Measurements from ENCODE around the gene KCTD11.
A peak's percentile ranks its signal among the peaks of the same experiment; 100 is the strongest.

KCTD11 gene

DNA sequence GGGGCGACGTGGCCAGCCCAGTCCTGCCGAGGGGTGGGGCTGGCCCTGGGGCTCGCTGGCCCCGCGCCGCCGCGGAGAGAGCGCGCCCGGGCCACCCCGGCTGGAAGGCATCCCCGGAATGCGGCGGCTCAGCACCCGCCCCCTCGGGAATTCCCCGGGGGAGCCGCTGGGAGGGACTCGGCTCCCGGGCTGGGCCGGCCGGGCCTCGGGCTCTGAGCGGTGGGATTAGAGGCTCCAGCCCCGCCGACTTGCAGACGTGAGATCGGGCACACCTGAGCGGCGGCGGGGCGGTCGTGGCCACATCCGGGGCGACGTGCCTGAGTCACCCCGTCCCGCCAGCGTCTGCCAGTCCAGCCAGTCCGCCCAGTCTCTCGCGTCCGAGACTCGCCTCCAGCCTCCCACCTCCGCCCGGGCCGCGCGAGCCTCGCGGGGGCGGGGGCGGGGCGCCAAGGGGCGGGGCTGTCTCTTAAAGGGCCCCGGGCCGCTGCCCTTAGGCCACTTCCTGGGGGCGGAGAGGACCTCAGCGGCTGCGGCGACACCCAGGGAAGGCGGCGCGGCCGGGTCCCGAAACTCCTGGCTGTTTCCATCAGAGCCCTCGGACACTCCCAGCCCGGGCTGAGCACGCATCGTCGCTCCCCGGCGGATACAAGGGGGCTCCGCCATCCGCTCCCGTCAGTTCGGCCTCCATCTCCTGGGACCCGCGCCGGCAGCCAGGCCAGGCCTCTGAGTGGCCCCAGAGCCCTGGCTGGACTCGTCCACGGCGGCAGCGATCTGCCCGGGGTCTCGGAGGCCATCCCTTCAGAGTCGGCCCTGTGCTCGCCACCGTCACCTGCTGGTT is at the start of gene KCTD11:
KCTD11 (plus strand) TSS at position 498 of the 838 bp plus-strand sequence.
- DNase-seq (ENCODE audit: low read depth), result peak; percentile 94

DNA sequence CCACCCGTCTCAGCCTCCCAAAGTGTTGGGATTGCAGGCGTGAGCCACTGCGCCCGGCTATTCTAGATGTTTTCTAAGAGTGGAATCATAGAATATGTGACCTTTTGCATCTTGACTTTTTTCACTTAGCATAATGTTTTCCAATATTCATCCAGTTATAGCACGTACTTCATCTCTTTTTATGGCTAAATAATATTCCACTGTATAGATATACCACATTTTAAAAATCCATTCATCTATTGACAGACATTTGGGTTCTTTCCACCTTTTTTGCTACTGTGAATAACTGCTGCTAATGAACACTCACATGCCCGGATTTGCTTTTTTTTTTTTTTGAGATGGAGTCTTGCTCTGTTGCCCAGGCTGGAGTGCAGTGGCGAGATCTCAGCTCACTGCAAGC is 47.8 kb upstream of the KCTD11 start:
- DNase-seq (ENCODE audit: low read depth), result no peak

DNA sequence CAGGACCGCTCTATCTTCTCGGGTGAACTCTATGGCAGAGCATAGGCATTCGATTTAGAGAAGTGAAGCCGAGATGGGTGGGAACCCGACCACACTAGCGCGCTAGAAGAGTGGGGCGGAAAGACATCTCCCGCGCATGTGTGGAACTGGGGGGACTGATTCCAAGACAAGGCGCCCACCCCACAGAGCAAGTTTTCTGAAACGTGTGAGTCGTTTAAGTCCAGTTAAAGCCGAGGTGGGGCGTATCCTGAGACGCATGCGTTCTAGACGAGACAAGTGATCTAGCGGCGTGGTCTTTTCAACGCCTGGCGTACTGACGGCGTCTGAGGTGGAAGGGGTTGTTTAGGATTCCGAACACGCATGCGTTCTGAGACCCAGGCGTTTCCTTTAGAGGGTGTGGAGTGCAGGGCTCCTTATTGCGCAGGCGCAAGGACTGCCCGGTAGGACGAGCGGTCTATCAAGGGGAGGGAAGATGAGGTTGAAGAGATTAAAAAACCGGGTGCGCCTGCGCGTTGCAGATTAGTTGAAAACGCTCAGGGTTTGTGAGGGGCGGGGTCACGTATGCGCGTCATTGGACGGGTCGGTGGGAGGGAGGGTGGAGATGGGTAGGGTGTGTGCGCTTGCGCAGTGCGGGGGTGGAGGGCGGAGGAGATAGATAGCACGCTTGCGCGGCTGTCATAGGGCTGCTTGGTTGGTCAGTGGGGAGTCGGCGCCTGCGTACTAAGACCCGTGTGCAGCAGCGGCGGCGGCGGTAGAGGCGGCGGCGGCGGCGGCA is 44.9 kb upstream of the KCTD11 start, which contains the start of gene EIF5A:
EIF5A (plus strand) TSS at position 718 of the 775 bp plus-strand sequence. CDS start 2,008 bp downstream, outside the sequence.
- DNase-seq (ENCODE audit: low read depth), result peak; percentile 100

DNA sequence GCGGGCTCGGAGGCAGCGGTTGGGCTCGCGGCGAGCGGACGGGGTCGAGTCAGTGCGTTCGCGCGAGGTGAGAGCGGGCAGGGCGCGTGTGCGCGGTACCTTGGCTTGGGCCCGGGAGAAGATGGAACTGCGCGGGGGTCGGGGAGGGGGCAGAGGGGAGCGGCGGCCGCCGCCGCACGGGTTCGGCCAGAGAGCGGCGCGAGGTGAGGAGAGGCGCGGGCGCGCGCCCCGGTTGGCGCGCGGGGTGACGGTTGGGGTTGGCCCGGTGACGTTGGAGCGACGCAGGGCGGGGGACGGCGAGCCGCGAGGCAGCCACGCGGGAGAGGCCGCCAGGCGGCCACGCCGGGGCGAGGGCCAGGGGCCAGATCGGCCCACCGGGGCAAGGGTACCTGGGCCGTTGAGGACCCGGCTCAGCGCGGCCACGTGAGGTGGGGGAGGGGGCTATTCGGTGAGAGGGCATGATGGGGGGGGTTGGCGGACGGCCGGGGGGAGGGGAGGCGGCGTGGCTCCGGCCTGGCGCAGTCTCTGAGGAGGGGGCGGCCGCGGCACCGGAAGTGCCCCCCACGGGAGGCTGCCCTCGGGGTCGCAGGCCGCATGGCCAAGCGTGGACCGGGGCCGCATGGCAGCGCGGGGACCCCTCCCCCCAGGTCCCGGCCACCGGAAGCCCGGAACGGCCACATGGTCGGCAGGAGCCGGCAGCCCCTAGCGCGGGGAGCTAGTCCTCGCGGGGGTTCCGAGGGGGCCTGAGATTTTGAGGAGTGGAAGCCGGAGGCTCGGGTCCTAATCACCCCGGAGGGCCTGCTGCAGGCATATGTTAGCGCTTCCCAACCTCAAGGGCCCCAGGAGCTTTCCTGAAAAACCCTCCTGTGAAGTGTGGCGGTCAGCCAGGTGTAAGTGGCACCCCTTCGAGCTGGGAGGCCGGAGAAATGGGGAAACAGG is 44.0 kb upstream of the KCTD11 start:
- DNase-seq (ENCODE audit: low read depth), result peak; percentile 57

DNA sequence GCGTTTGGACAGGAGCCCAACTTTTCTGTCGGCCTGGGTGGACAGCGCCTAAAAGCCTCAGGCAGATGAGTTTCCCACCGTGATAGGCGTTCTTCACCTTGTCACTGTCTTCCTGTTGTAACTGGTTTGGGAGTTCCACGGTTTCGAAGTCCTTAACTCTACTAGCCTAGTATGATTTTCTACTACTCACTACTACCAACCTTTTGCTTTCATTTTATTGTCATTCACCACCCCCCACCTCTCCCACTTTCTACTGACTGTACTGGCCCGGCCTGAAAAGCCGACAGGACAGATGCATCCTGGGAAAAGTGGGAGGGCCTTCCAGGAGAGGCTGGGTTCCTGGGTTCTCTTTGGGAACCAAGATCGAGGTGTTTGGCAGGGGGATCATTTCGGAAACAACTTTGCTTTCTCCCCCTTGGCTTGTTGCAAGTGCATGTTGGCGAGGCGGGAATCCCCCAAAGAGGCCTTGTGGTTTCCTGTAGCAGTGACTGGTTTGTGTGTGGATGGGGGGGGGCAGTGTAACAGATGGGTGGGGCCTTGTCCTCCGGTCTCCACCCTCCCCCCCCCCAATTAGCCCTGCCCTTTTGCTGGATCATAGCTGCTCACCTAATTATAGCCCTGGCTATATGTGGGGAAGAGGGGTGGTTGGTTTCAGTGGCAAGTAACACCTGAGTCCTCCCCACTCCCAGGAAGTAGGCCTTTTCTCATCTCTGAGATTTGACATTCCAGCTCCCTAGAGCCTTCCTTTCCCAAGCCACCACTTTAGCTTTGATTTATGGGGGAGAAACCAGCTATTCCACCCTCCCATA is 43.1 kb upstream of the KCTD11 start:
- peak; percentile 89 for DNase-seq (ENCODE audit: low read depth)

DNA sequence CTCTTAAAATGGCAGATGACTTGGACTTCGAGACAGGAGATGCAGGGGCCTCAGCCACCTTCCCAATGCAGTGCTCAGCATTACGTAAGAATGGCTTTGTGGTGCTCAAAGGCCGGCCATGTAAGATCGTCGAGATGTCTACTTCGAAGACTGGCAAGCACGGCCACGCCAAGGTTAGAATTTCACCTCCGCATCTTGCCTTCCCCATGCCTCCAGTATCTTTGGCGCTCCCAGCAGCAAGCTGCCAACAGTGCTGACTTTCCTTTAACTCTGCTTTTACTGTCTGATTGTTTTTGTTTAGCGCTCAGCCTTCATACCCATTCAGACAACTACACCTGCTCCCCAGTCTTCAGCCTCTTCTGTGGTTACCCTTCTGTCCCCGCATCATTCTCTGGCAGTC is 42.3 kb upstream of the KCTD11 start:
- DNase-seq (ENCODE audit: low read depth), result no peak

DNA sequence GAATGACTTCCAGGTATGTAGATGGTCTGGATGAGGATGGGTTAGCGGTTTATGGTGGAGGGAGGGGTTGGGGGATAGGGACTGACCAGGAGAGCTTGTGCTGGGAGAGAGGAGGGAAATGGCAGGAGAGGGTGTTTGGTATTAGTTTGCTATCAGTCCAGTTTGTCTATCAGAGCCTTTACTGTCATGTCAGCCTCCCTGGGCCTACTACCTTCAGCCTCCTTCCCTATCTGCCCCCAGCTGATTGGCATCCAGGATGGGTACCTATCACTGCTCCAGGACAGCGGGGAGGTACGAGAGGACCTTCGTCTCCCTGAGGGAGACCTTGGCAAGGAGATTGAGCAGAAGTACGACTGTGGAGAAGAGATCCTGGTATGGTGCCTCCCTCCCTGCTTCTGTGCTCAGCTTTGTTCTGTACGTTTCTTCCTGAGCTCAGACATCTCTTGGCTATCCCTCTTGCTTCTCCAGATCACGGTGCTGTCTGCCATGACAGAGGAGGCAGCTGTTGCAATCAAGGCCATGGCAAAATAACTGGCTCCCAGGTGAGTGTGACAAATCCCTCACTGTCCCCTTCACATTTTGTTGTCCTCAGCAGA is 40.8 kb upstream of the KCTD11 start:
- DNase-seq (ENCODE audit: low read depth), result no peak

DNA sequence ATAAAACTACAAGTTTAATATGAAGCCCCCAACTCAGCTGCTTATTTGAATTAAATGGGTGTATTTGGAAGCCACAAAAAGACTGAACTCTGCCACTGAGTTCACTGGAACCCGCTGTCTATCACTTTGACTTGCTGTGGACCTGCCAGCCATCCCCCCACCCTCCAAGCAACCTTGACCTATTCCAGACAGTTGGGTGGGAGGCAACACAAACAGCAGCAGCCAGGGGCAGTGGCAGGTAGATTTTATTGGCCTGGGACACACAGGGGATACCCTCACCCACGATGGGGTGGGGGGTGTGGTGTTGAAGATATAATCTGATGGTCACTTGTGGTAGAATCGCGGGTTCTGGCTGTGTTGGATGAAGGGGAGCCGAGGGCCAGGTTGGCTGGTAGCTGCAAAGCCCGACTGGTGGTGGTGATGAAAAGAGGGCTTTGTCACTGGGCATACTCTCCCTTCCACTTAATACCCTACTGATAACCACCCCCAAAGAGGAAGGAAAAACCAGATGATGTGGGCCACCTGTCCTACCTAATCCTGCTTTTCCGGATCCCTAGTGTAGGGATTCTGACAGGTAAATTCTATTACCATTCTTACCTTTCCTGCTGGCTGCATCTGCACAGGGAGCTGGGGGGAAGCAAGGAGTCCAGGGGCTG is 39.4 kb upstream of the KCTD11 start:
- DNase-seq (ENCODE audit: low read depth), result no peak

DNA sequence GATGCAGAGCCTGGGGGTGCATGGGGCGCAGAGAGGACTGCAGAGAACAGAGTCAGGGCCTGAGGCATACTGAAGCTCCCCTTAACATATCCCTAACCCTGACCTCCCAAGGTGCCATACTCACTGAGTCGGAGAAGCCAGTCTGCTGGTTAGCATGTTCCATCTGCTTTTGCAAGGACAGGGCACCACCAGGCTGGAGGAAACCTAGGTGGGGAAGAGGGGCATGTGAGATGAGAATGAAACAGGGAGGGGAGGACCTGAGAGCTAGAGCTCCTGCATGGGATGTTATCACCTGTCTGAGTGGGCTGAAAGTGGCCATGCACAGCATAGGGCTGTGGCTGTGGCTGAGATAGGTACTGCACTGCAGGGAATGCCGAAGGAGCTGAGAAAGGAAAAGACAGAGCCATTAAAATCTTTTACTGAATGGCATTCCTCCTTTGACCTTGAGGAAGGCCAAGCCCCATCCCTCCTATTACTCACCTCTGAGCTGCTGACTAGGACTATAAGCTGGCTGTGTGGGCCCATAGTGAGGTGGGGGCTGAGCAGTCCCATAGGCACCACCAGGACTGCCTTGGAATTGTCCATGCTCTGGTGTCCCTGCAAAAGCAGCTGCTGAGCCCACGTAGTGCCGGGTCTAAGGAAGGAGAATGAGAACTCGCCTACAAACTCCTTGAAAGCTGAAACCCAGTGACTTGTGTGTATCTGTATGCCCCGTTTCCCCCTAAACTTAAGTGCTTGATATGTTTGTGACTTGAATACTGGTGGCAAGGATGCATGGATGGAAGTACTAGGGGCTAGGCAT is 38.7 kb upstream of the KCTD11 start:
- DNase-seq (ENCODE audit: low read depth), result peak; percentile 67

DNA sequence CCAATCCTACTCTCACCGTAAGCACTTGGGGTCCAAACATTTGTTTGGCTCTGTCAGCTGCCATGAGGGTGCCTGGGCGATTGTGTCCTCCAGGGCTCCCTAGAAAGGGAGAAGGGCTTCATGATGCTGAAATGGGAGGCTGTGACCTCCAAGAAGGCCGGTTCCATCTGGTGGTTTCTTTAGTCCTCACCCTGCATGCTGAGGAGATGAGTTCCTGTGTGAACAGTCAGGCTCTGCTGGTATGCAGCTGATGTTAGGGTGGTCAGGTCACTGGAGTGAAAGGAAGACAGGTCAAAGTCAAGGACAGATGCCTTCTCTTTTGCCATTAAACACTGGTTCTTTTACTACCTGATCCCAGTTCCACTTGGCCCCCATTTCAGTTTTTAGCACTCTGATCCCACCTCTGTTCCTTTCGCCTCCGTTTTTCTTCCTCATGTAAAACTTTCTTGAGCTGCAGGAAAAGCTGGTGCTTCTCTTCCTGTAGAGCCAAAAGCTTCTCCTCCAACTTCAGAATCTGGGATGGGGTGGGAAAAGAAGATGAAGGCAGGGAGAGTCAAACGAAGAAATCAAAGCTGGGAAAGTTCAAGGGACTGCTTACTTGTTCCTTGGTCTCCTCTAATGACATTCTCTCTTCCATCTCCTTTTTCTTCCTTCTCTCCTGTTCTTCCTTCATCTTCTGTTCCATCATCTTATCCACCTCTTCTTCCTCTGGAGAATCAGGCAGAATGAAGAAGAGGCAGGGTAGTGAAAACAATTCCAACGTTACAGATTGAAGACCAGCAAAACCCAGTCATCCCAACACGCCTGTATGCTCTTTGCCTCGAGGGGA is 37.9 kb upstream of the KCTD11 start:
- DNase-seq (ENCODE audit: low read depth), result peak; percentile 73

DNA sequence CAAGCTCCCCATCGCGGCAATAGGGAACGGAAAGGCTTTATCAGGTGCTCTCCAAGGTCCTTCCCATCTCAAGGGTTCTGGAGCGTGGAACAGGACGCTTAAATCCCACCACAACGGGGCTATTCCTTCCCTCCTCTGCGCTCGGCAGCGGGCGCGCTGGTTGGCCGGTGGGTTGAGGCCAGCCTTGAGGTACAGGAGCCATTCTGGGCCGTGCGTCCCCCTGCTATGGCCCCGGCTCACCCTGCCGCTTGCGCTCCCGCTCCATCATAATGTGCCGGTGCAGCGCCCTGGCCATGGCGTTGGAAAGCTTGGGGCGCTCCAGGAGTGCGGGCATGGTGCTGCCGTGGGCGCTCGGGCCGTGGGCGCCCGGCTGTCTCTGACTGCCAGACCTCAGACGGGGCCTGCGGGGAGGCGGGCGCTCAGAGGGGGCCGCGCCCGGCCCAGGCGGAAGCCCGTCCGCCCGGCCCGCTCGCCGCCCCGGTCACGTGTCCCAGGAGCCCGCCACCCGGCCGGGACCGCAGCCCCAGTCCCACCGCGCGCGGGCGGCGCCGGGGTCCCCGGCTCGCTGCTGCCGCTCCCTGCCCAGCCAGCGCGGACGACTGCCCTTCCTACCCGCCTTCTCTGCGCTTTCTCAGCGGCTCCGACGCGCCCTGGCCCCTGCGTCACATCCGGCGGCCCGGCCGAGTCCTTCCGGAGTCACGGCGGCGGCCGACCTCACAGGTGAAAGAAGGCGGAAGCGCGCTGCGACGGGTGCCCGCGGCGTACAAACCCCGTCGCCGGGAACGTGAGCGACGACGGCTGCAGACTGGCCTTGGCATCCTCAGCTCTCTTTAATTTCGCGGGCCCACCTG is 37.0 kb upstream of the KCTD11 start, which contains the start of gene GPS2:
GPS2 (minus strand) TSS at position 642 of the 851 bp plus-strand sequence; CDS start at position 334, 308 bp downstream.
- DNase-seq (ENCODE audit: low read depth), result peak; percentile 90

DNA sequence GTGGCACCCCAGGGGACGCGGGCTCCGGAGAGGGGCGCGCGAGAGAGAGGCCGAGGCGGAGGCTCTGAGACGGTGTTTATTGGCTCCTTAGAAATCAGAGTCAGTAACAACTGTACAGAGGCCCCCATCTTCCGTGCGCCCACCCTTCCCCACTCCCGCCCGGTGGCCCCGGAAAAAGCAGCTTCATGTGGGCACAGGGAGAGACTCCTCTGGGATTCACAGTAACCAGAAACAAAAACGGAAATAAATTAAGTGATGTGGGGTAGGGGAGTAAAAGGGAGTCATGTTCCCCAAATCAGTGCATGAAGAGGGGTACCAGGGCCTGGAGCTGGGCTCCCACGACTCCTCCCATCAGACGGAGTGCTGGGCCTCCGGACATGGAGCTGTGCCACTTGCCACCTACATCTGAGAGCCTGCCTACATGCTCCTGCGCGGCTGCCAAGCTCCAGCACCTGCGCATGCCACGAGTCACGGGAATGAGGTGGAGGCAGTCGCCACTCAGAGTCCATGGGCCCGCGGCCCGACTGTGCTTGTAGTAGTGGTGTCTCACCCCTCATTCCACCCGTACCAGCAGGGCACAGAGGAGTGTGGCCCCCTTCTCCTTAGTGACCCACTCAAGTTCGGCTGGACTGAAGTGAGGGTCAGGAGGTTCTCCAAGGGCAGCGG is 36.3 kb upstream of the KCTD11 start:
- no peak for DNase-seq (ENCODE audit: low read depth)

DNA sequence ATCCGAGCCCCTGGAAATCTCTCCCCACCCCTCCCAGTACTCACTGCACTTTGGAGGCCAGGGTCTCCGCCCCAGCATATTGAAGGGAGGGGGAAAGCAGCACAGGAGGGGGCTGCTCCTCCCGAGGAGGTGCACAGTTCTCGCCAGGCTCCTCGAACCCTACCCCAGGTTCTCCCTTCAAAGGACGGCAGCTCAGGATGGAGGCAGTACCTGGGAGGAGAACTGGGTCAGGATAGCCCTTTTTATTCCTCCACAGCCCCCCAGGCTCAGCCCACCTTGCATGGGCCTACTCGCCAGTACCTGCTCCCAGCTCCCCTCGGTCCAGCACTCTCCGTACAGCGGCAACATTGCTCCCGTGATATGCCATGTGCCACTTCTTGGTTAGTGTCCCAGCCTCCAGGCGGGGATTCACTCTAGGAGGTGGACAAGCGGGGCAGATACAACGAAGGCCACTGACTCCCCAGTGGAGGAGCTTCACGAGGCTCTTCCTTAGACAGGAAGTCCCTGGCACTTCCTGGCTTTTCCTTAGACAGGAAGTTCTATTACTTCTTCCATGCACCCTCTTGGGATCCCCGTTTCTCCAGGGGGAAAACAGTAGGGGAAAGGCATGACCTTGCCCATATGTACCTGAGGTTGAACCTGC is 34.7 kb upstream of the KCTD11 start:
- no peak for DNase-seq (ENCODE audit: low read depth)

DNA sequence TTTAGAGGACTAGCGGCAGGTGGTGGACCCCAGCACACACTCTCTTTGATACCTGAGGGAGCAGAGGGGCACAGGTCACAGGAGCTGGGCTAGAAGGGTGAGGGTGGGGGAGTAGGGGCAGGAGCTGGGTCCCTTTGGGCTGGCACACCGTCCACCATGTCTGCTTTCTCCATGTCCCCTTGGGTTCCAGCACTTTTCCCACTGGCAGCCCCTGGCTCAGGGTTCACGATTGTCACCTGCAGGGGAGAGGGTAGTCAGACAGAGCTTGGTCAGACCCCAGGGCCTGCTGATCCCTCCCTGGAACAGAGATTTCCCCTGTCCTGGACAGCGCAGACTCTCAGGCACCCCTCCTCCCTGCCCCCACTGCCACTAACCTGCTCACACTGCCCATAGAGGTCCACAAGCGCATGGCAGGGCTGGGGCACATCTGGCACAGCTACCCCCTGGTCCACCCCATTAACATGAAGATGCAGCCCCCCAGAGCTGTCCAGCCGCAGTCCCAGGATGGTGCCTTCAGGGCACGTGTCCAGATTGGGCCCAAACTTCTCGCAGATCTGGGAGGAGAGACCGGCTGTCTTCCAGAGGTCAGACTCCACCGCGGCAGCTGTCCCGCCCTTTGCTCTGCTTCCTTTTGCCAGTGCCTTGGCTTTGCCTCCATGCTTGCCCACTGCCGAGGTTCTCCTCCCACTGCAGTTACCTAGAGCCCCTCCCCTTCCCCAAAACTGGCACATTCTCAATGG is 33.7 kb upstream of the KCTD11 start:
- no peak for DNase-seq (ENCODE audit: low read depth)

DNA sequence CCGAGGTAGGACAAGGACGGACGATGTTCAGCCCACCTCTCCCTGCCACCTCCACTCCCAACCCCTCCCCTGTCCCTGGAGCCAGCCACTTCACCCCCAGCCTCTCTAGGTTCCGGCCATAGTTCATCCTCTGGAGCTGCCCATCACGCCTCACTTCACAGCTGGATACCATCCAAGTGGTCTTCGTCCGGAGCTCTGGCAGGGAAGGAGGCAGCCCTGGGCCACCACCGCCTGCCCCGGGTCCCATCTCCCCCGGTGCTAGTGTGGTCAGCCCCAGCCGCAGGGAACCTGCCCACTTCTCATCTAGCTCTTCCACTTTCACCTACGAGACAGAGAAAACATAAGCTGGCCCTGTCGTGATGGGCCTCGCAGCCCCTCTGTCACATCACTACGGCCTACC is 30.5 kb upstream of the KCTD11 start:
- no peak for DNase-seq (ENCODE audit: low read depth)
